SIG-M5 treated with dmso at 0.1 percent for 504 hours (cell line): Measurements from ENCODE around the gene POLA2.

ENCODE experiments used
- DNase-seq: peaks from one replicate; lab custom pipeline; 2025; ENCODE audit not compliant: unreplicated experiment; lab: John Stamatoyannopoulos, UW

Gene POLA2

GRCh38 chr11:65279741-65280440 is 18.1 kb downstream of the POLA2 start:
- no peak for DNase-seq

- no peak for DNase-seq
These were observed 18.9 kb downstream of the POLA2 start for GRCh38 chr11:65280646-65281045.

GRCh38 chr11:65286686-65287085 is 24.9 kb downstream of the POLA2 start:
- no peak for DNase-seq

GRCh38 chr11:65287601-65288000 is 25.8 kb downstream of the POLA2 start:
- no peak for DNase-seq

GRCh38 chr11:65288706-65289536 is 27.2 kb downstream of the POLA2 start:
- DNase-seq, result no peak

- DNase-seq, result peak; percentile 94
These were observed 28.8 kb downstream of the POLA2 start for GRCh38 chr11:65290448-65291165.

- no peak for DNase-seq
These were observed 29.9 kb downstream of the POLA2 start for GRCh38 chr11:65291613-65292012.

- peak; percentile 16 for DNase-seq
These were observed 31.1 kb downstream of the POLA2 start for GRCh38 chr11:65292890-65293289.

- DNase-seq, result no peak
These were observed 32.2 kb downstream of the POLA2 start for GRCh38 chr11:65293909-65294381.

GRCh38 chr11:65295001-65295400 is 33.2 kb downstream of the POLA2 start:
- DNase-seq, result no peak

GRCh38 chr11:65295571-65296341 is 34.0 kb downstream of the POLA2 start:
- DNase-seq, result no peak

- no peak for DNase-seq
These were observed 35.4 kb downstream of the POLA2 start for GRCh38 chr11:65297026-65297672.

GRCh38 chr11:65298131-65298535 is 36.4 kb downstream of the POLA2 start:
- no peak for DNase-seq

GRCh38 chr11:65298655-65299179 is 37.0 kb downstream of the POLA2 start:
- DNase-seq, result no peak

- no peak for DNase-seq
These were observed 39.0 kb downstream of the POLA2 start for GRCh38 chr11:65300621-65301275.

- no peak for DNase-seq
These were observed 39.9 kb downstream of the POLA2 start for GRCh38 chr11:65301491-65302329.

GRCh38 chr11:65303555-65303954 is 41.8 kb downstream of the POLA2 start:
- DNase-seq, result no peak

- DNase-seq, result no peak
These were observed 42.3 kb downstream of the POLA2 start for GRCh38 chr11:65304110-65304509.

- DNase-seq, result no peak
These were observed 42.9 kb downstream of the POLA2 start for GRCh38 chr11:65304613-65305012.
